IPS-18c (cell line): ENCODE data around the gene COX14.
A peak's percentile ranks its signal among the peaks of the same experiment; 100 is the strongest.
"Not testable (repeated sequence)": the region's sequence is repeated elsewhere in the genome, so short reads cannot be mapped to it uniquely, and the experiment has no call there.

Experiments
- H3K4me3 ChIP-seq: 2 replicates; pipeline ENCODE4 v1.7.0; 2013; ENCODE audit warnings: low read depth, mild to moderate bottlenecking, low read length, moderate library complexity; ENCODE audit not compliant: insufficient read depth
- H3K9me3 ChIP-seq: one replicate; pipeline ENCODE4 v1.6.1; 2013; ENCODE audit warnings: mild to moderate bottlenecking, low read length, moderate library complexity; ENCODE audit not compliant: control insufficient read depth, insufficient read depth

COX14 gene

DNA sequence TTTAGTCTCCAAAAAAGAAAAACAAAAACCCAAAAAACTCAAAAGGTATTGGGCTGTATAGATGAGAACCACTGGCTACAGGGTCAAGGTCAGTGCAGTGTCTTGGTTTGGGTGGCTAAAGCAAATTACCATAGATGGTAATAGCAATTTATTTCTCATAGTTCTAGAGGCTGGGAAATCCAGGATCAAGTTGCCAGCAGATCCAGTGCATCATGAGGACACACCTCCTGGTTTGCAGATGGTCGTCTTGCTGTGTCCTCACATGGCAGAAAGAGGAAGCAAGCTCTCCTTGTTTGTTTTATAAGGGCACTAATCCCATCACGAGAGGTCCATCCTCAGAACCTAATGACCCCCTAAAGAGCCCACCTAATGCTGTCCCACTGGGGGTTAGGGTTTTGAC is 11.2 kb downstream of the COX14 start:
- Histone ChIP-seq H3K4me3 (no peak overlapping the region), H3K9me3 (no peaks in the 10 kb centered on the region)

DNA sequence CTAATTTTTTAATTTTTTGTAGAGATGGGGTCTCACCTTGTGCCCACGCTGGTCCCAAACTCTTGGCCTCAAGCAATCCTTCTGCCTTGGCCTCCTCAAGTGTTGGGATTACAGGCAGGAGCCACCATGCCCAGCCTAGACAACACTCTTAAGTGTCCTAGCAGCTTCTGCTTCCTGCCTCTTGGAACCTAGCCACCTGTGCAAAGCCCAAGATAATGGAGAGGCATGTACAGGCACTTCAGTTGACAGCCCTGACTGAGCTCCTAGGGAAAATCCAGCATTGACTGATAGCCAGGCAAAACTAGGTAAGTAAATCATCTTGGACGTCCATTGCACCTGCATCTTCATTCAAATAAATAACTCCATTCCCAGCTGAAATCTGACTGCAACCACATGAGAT is 15.5 kb downstream of the COX14 start:
- Histone ChIP-seq H3K9me3 (no peaks in the 10 kb centered on the region), H3K4me3 (no peak overlapping the region)

DNA sequence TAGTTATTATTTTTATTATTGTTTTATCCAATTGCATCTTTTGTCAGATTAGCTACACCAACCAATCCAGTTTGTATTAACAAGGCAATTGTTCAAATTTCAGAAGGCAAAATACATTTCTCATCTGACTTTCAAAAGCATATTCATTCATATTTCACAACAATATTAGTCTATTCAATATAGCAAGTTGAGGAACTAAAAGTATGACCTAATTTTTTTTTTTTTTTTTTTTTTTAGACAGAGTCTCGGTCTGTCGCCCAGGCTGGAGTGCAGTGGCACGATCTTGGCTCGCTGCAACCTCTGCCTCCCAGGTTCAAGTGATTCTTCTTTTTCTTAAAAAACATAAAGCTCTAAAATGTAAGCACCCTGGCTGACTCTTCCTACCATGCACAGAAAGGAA is 17.3 kb downstream of the COX14 start:
- Histone ChIP-seq H3K4me3 (no peak overlapping the region), H3K9me3 (no peaks in the 10 kb centered on the region)

DNA sequence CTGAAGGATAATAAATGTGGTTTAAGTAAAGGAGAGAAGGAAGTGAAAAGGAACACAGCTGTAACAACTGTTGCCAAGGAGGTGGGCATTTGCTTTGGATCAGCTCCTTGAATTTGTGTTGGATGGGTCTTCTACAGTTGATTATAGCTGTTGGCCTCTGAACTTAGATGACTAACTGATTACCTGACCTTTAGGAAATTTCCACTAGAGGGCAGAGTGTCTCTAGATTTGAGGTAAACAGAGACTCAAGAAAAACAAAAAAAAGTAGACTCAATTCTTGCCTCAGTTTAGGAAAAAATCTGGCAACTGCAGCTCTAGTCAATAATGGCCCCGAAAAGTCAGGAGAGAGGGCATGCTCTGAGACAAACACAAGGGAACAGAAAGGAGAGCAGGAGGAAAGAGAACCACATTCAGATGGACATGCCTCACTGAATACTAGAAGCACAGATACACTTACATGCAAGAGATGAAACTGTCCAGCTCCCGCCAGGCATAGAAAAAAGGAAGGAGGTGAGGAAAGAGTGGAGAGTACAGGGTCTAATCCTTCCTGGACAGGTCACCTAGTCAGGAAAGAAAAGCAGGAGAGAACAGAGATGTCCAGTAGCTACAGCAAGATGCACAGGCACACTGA is 20.6 kb downstream of the COX14 start:
- Histone ChIP-seq H3K4me3 (no peak overlapping the region), H3K9me3 (no peaks in the 10 kb centered on the region)

DNA sequence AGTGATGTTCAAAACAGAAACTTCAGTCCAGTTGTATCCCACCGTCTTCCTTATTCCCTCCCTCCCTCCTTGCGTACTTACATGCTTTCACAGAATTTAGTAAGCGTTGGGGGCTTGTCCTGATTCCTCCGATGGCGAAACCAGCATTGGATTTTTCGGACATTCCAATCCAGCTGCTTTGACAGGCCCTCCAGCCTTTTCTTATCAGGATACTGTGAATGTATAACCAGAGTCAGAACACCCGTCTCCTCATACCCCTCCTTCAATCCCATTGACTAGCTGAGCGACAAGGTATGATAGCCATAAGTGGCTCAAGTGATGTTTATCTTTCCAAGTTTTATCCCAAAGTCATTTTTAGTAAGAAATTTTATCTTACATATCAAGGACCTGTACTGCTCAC is 31.0 kb downstream of the COX14 start:
- Histone ChIP-seq H3K9me3 (no peaks in the 10 kb centered on the region), H3K4me3 (no peak overlapping the region)

DNA sequence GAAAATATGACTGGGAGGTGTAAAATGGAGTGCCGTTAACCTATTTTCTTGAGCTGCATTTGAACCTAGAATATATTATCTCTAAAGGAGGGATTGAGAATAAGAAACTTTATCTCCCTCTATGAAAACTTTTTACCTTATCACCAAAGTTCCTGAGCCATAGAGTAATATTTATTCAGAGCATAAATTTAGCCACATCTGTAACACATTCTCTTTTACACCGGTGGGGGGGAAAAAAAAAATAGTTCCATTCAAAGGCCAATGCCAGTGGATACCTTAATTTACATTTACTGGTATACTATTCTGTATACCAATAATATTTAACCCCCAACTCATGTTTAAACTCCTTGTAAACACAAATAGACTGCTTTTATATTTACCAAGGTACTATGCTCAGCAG is 33.4 kb downstream of the COX14 start:
- Histone ChIP-seq H3K9me3 (no peaks in the 10 kb centered on the region), H3K4me3 (no peak overlapping the region)

DNA sequence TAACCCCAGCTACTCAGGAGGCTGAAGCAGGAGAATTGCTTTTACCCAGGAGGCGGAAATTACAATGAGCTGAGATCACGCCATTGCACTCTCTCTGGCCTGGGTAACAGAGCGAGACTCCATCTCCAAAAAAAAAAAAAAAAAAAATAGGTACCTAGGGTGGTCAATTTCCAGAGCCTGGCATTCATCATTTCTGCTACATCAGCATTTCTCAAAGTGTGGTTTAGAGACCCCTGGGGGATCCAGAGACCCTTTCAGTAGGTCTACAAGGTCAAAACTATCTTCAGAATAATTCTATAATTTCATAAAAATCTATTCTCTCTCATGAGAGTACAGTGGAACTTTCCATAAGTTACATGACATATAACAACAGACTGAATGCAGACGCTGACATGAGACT is 35.2 kb downstream of the COX14 start:
- no peaks in the 10 kb centered on the region for H3K9me3 ChIP-seq
- H3K4me3 ChIP-seq, result no peak overlapping the region

DNA sequence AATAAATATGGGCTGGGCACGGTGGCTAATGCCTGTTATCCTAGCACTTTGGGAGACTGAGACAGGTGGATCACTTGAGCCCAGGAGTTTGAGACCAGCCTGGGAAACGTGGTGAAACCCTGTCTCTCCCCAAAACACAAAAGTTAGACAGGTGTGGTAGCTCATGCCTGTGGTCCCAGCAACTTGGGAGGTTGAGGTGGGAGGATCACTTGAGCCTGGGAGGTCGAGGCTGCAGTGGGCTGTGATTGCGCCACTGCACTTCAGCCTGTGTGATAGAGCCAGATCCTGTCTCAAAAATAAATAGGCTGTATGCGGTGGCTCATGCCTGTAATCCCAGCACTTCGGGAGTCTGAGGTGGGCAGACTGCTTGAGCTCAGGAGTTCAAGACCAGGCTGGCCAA is 36.0 kb downstream of the COX14 start:
- not testable (repeated sequence) for H3K4me3 ChIP-seq, H3K9me3 ChIP-seq

DNA sequence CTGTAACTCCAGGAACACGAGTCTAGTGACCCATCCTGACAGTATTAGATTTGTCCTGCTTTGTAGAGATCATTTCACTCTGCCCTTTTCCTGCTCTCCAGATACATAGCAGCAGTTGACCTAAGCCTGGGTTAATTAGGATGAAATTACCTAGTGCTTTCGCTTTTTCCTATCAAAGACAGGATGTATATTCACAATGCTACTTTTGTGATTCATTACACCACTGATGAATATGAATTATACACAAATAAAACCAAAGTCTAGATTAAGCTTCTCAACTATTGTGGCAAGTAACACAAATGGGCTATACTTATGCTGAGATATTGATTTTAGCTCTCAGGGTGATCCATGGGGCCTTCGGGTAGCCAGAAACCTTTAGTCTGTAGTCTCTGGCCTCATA is 37.3 kb downstream of the COX14 start:
- Histone ChIP-seq H3K4me3 (no peak overlapping the region), H3K9me3 (no peaks in the 10 kb centered on the region)

DNA sequence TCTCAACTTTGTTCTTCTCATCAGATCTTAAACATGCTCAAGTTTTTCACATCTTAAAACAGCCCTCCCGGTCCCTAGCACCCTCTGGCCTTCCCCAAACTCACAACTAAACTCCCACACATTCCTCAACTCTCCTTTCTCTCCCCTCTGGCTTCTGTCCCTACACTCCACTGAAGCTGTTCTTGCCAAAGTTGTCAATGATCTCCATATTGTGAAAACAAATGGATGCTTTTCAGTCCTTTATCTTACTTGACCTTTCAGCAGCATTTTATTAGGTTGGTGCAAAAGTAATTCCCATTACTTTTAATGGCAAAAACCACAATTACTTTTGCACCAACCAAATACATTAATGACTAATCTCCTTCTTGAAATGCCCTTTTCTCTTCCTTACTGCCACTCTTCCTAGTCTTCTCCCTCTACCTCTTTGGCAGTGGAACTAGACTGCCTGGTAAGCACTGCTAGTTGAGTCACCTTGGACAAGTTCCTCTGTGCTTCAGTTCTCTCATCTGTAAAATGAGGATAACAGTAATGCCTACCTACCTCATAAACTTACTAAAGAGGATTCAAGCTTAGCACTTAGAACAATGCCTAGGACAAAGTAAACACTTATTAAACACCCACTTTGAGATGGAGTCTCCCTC is 39.1 kb downstream of the COX14 start:
- Histone ChIP-seq H3K9me3 (no peaks in the 10 kb centered on the region), H3K4me3 (no peak overlapping the region)

DNA sequence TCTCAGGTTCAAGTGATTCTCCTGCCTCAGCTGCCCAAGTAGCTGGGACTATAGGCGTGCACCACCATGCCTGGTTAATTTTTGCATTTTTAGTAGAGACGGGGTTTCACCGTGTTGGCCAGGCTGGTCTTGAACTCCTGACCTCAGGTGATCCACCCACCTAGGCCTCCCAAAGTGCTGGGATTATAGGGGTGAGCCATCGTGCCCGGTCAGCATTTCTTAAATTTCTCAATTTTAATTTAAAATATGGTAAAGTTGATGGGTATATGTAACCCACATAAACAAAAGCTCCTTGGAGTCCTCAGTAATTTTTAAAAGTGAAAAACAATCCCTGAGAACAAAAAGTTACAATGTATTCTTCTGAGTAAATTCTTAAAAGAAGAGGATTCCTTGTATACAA is 42.9 kb downstream of the COX14 start:
- not testable (repeated sequence) for H3K9me3 ChIP-seq, H3K4me3 ChIP-seq

DNA sequence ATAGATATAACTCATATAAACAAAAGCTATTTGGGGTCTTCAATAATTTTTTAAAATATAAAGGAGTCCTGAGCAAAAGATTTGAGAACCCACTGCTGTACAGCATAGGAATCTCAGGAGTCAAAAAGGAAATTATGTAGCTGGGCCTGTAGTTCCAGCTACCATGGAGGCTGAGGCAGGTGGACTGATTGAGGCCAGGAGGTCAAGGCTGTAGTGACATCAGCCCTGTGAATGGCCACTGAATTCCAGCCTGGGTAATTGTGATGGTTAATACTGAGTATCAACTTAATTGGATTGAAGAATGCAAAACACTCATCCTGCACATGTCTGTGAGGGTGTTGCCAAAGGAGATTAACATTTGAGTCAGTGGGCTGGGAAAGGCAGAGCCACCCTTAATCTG is 44.6 kb downstream of the COX14 start:
- Histone ChIP-seq H3K4me3 (no peak overlapping the region), H3K9me3 (no peaks in the 10 kb centered on the region)

DNA sequence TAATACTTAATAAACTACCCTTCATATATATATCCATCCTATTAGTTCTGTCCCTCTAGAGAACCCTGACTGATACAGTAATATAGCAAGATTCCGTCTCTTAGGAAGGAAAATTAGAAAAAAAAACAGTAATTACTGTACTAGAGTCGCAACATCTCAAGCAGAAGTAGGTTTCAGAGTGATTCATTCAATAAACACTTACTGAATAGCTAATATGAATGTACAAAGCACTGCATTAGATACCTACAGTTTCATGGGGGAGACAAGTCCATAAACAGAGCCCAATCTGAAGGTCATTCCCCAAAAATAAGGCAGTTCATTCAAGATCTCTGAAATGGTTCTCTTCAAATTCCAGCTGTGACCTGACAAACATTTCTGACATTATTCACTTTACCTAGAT is 45.2 kb downstream of the COX14 start:
- no peak overlapping the region for H3K4me3 ChIP-seq
- H3K9me3 ChIP-seq, result no peaks in the 10 kb centered on the region

DNA sequence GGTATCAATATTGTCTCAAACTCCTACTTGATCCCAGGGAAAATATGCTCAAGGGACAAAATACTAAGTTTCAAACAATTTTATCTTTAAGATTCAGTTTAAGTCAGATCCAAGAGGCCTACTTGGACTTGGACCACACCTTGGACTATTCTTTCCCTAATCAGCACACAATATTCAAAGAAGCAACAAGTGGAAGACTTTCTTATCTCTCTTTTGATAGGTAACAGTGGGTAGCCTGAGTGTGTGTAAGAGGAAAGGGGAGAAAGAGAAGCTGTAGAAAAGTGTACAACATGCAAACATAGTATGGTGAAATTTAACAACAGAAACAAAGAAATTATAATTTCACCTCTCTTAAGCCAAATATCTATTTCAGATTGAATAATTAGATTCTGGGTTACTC is 48.6 kb downstream of the COX14 start:
- no peaks in the 10 kb centered on the region for H3K9me3 ChIP-seq
- H3K4me3 ChIP-seq, result no peak overlapping the region

DNA sequence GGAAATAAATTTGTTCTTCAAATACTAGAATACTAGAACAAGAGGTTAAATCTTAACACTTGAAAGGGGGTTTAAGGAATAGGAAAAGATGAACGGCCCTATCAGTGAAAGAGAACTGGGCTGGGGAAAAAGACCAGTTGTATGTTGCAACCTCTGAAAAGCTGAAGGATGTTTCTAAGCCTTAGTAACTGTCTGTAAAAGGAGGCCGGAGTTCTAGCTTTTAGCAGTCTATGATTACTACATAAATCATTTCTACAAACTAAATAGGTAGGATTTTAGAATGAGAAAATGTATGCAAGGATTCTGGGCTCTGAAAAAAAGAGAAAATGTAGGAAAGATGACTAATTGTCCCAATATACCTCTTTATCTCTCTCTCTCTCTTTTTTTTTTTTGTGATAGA is 50.2 kb downstream of the COX14 start:
- Histone ChIP-seq H3K4me3 (no peak overlapping the region), H3K9me3 (no peaks in the 10 kb centered on the region)

DNA sequence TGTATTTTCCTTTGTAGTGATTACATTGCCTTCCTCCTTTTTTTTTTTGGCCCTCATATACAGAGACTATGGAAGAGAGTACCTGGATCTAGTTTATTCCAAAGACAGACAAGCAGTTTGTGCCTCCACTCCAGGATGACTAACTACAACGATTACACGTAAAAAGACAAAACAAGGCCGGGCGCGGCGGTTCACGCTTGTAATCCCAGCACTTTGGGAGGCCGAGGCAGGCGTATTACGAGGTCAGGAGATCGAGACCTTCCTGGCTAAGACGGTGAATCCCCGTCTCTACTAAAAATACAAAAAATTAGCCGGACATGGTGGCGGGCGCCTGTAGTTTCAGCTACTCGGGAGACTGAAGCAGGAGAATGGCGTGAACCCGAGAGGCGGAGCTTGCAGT is 52.9 kb downstream of the COX14 start:
- Histone ChIP-seq H3K4me3 (no peak overlapping the region), H3K9me3 (no peaks in the 10 kb centered on the region)

DNA sequence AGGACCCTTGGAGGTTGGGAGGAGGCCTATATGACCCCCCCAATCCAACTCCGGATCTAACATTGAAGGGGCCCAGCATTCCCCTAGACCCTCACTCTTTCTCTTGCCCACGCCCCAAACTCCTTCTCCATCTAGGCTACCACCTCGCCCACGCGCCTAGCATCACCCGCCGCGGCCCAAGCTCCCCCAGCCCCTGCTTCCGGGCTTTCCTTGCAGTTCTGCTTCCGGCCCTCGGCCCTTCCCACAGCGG is 54.7 kb downstream of the COX14 start:
- Histone ChIP-seq H3K9me3 (no peaks in the 10 kb centered on the region), H3K4me3 (peak overlapping the region; percentile 83)

DNA sequence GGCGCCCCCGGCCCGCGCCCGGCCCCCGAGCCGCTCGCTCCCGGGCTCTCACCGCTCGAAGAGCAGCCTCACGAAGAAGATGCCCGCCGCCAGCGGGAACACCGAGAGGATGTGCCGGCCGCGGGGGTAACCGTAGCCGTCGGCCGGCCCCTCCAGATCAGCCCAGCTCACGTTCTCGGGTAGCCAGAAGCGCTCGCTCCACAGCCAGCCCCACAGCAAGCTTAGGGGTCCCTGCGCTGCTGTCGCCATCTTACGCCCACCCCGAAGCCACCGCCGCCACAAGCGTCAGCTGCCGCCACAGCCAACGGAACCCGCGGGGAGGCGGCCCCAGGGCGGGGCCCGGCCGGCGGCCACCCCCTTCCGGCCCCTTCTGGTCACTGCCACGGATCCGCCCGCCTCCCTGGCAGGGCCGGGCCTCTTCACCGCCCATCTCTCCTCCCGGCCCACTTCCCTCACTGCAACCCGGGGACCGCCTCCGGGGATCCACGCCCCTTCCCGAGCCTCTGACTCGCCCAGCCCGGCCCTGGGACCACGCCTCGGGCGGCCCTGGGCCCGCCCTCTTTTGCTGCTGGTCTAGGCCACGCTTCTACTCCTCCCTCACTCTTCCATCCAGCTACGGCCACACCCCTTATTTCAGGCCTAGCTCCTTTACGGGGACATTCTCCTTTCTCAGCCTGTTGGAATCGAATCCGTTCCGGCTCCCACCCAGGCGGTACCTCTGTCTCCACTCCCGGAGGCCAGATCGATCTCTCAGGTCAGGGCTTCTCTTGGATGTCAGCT is 55.2 kb downstream of the COX14 start, which contains the start of gene CERS5:
Gene CERS5, minus strand, starts transcription at position 321 of the 780 bp plus-strand sequence. Its CDS starts 72 bp downstream, at position 249.
- Histone ChIP-seq H3K9me3 (no peaks in the 10 kb centered on the region), H3K4me3 (peak within 1 kb of the TSS; percentile 83)
